Stimulated activated CD8-positive, alpha-beta memory T cell treated with anti-CD3 and anti-CD28 coated beads, Interleukin-15, amount 100 ng/mL, for 48 hours (primary cell): ENCODE results near the gene ZNF808.
"Not testable (repeated sequence)": the region's sequence is repeated elsewhere in the genome, so short reads cannot be mapped to it uniquely, and the experiment has no call there.

Source experiments
- DNase-seq, 2 donors: peaks; one replicate each; pipeline ENCODE4 v3.0.0-alpha.2; 2020; ENCODE audit warnings: low read depth in 2 of 2

The ZNF808 gene

DNA sequence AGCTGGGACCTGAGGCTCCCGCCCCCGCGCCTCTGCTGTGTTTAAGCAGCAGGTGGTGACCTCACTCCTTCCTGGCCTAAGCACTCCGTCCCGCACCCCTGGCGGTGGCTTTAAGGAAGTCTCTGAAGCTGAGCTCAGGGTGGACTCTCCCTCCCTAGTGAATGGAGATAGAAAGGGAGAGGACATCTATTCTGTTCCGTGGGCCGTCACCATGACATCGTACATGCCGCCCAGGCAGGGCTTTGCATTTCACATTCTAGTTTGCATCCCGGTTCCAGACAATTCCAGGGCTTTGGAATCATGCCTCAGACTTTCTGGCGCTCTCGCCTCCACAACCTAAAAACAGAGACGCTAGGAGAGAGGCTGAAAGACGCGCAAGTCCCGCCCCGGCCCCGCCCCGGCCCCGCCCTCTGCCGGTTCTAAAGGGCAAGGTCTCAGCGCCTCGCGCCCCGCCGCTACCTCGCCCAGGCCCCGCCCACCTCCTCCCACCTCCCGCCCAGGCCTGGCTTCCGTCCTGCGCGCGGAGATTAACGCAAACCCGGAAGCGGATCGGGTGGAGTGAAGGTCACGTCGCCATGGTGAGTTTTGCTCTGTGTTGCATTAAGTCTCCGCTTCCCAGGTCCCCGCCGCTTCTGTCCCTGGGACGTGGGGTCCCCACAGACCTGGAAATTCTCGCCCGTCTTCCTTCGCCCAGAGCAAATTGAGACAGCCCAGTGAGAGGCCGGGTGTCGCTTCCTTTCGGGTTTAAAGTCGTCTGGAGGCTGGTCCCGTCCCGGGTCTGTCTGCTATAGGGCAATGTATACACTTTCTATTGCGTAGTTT lies at the start of gene ZNF808:
ZNF808 (plus strand) TSS at position 535 of the 822 bp plus-strand sequence. CDS start 15,617 bp downstream, outside the sequence.
- DNase-seq = peak; percentile 93 to 94

DNA sequence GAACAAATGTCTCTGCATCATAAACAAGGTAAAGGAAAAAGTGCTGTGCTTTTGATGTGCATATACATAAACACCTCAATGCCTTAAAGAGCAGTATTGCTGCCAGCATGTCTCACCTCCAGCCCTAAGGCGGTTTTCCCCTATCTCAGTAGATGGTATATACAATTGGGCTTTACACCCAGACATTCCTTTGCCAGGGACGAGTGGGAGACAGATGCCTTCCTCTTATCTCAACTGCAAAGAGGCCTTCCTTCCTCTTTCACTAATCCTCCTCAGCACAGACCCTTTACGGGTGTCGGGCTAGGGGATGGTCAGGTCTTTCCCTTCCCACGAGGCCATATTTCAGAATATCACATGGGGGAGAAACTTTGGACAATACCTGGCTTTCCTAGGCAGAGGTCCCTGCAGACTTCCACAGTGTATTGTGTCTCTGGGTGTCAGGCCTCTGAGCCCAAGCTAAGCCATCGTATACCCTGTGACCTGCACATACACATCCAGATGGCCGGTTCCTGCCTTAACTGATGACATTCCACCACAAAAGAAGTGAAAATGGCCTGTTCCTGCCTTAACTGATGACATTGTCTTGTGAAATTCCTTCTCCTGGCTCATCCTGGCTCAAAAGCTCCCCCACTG lies 43.2 kb upstream of the ZNF808 start:
- not testable (repeated sequence) for DNase-seq

DNA sequence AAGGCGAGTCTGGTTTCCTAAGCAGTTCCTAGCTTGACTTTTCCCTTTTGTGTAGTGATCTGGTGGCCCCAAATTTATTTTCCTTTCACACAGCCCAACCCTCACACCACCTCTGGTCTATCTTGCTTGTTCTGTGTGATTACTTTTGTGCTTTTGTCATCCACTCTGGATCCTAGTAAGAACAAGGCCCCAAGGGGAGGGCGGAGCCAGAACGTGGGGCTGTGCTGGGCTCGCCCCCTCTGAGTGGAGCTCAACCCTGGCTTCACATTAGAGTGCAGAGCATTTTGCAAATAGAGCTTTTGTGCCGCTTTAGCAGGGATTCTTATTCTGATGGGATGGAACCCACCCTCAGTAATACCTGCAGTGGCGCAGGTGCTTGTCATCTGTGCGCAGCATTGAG lies 42.4 kb upstream of the ZNF808 start:
- not testable (repeated sequence) for DNase-seq

DNA sequence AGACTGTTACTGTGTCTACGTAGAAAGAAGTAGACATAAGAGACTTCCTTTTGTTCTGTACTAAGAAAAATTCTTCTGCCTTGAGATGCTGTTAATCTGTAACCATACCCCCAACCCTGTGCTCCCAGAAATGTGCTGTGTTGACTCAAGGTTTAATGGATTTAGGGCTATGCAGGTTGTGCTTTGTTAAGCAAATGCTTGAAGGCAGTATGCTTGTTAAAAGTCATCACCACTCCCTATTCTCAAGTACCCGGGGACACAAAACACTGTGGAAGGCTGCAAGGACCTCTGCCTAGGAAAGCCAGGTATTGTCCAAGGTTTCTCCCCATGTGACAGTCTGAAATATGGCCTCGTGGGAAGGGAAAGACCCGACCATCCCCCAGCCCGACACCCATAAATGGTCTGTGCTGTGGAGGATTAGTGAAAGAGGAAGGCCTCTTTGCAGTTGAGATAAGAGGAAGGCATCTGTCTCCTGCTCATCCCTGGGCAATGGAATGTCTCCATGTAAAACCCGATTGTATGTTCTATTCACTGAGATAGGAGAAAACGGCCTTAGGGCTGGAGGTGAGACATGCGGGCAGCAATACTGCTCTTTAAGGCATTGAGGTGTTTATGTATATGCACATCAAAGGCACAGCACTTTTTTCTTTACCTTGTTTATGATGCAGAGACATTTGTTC lies 41.8 kb upstream of the ZNF808 start:
- DNase-seq = not testable (repeated sequence)

DNA sequence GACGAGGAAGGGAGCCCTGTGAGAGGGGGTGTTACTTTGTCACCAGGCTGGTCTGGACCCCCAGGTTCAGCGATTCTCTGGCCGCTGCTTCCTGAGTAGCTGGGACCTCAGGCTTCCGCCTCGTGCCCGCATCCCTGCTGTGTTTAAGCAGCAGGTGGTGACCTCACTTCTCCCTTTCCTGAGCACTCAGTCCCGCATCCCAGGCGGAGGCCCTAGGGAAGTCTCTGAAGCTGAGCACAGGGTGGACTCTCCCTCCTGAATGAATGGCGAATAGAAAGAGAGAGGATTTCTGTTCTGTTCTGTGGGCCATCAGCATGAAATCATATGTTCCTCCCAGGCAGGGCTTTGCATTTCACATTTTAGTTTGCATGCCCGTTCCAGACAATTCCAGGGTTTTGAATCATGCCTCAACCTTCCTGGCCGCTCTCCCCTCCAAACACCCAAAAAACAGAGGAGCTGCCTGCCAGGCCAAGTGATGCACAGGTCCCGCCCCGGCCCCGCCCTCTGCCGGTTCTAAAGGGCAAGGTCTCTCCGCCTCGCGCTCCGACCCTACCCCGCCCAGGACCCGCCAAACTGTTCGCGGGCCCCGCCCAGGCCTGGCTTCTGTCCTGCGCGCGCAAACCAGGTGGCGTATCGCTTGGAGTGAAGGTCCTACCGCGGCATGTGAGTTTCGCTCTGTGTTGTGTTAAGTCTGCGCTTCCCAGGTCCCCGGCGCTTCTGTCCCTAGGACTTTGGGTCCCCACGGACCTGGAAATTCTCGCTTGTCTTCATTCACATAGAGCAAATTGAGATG lies 35.1 kb upstream of the ZNF808 start:
- DNase-seq = no peak

DNA sequence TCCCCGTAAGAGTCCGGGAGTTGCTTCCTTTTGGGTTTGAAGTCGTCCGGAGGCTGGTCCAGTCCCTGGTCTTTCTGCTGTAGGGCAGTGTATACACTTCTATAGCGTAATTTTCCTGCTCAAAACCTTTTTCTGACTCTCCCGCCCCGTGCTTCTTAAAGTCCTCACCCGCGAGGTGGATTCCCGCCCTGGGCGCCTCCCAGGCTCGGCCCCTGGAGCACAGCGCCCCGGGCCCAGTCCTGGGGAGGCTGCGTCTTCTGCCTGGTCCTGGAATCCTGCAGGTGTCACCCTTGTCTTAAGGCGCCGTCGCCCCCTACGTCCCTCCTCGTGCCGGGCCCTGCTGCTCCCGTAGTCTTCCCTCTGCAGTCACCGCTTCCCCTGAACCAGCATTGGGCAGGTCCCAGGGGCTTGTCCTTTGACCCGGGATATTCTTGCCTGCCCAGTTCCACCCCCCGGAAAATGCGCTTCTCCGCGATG lies 34.4 kb upstream of the ZNF808 start:
- no peak for DNase-seq

DNA sequence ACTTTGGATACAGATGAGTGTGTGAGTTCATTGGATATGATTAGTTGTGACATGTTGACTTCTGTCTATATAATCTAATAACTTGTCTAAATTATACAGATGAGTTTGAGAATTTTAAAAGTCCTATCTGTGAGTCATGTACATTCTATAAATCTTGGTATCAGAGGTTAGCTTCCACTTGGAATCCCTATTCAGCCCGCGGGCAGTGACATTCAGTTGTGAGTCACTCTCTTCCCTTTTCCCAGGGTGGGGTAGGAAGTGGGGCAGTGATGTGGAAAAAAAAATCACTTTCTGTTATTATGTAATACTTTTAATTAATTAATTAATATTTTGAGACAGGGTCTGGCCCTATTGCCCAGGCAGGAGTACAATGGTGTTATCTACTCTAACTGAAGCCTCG lies 33.0 kb upstream of the ZNF808 start:
- no peak for DNase-seq

DNA sequence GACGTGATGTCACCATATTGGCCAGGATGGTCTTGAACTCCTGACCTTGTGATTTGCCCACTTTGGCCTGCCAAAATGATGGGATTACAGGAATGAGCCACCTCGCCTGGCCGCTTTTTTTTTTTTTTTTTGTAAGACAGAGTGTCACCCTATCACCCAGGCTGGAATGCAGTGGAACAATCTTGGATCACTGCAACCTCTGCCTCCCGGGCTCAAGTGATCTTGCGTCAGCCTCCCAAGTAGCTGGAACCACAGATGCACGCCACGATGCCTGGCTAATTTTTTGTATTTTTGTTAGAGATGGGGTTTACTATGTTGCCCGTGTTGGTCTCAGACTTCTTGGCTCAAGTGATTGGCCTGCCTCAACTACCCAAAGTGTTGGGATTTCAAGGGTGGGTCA lies 28.9 kb upstream of the ZNF808 start:
- DNase-seq = no peak

DNA sequence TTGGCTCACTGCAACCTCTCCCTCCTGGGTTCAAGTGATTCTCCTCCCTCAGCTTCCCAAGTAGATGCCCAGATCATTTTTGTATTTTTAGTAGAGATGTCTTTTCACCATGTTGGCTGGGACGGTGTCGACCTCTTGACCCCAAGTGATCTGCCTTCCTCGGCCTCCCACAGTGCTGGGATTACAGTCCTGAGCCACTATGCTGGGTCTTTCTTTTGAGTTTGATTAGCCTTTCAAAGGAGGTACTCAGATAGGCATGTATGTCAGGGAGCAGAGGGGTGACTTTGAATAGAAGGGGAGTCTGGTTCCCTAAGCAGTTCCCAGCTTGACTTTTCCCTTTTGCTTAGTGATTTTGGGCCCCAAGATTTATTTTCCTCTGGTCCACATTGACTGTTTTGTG lies 27.0 kb upstream of the ZNF808 start:
- not testable (repeated sequence) for DNase-seq

DNA sequence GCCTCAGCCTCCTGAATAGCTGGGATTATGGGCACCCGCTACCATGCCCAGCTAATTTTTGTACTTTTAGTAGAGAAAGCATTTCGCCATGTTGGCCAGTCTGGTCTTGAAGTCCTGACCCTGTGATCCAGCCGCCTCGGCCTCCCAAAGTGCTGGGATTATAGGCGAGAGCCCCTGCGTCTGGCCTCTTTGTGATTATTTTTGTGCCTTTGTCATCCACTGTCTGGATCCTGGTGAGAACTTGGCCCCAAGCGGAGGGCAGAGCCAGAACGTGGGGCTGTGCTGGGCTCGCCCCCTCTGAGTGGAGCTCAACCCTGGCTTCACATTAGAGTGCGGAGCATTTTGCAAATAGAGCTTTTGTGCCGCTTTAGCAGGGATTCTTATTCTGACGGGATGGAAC lies 26.5 kb upstream of the ZNF808 start:
- DNase-seq = not testable (repeated sequence)

DNA sequence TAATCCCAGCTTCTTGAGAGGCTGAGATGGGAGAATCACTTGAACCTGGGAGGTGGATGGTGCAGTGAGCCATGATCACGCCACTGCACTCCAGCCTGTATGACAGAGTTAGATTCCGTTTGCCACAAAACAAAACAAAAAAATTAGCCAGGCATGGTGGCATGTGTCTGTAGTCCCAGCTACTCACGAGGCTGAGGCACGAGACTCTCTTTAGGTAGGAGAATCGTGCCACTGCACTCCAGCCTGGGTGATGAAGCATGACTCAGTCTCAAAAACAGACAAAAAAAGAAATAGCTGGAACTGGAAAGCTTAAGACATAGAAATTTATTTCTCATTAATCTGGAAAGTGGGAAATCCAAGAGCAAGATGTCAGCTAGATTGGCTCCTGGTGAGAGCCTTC lies 20.2 kb upstream of the ZNF808 start:
- DNase-seq = no peak

DNA sequence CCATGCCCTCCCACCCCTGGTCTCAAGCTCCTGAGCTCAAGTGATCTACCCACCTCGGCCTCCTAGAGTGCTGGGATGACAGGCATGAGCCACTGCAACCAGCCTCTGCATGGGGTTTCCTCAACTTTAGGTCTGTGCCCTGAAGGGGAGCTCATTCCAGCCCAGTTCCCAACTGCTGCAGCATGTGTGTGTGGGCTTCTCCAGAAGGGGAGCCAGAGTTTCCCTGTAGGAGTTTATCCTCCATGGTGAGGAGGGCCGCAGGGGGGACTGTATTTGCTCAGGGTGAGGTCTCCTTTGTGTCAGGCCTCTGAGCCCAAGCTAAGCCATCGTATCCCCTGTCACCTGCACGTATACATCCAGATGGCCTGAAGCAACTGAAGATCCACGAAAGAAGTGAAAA lies 11.3 kb upstream of the ZNF808 start:
- no peak for DNase-seq

DNA sequence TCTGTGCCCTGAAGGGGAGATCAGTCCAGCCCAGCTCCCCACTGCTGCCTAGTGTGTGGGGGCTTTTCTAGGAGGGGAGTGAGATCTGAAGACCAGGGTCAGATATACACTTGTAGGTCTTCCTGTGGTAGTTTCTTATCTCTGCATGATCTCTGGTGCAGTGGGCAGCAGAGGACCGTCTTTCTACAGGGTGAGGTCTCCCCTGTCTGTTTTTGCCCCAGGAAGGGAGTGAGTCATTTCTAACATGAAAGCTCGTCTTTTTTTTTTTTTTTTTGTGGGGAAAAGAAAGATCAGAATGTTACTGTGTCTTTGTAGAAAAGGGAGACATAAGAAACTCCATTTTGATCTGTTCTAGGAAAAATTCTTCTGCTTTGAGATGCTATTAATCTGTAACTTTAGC lies 8.8 kb upstream of the ZNF808 start:
- no peak for DNase-seq

DNA sequence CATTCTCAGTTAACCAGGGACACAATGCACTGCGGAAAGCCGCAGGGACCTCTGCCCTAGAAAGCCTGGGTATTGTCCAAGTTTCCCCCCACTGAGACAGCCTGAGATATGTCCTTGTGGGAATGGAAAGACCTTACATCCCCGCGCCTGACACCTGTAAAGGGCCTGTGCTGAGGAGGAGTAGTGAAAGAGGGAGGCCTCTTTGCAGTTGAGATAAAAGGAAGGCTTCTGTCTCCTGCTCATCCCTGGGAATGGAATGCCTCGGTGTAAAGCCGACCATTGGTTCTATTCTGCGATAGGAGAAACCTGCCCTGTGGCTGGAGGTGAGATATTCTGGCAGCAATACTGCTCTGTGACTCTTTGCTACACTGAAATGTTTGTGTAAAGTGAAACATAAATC lies 8.3 kb upstream of the ZNF808 start:
- DNase-seq = not testable (repeated sequence)

DNA sequence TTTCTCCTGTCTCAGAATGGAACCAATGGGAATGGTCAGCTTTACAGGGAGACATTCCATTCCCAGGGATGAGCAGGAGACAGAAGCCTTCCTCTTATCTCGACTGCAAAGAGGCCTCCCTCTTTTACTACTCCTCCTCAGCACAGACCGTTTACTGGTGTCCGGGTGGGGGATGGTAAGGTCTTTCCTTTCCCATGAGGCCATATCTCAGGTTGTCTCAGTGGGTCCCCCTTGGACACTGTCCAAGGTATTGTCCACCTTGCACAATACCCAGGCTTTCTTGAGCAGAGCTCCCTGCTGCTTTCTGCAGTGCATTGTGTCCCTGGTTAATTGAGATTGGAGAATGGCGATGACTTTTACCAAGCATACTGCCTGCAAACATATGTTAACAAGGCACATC lies 7.5 kb upstream of the ZNF808 start:
- no peak for DNase-seq

DNA sequence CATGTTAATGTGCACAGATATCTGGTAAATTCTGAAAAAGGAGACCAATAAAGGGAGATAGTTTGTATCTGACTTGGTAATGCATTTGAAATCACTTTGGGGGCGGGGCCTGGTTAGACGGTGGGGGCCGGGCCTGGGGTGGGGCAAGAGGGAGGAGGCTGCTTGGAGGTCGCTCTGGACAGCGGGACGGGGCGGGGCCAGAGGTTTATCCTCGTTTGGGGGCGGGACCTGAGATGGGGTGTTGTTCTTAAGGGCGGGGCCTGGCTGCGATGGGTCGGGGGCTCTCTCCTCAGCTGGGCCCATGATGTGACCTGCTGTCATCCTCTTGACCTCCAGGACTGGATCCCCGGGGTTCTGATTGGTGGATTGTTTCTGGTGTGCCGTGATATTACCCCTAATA lies 4.9 kb upstream of the ZNF808 start:
- no peak for DNase-seq

DNA sequence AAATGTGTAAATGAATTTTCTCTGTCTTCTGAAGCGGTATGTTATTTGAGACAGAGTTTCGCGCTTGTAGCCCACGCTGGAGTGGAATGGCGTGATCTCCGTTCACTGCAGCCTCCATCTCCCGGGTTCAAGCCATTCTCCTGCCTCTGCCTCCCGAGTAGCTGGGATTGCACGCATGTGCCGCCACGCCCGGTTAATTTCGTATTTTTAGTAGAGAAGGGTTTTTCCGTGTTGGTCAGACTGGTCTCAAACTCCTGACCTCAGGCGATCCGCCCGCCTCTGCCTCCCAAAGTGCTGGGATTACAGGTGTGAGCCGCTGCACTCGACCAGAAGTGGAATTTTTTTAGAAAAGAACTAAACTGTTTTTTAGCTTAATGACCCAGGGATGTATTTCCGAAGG lies 3.4 kb upstream of the ZNF808 start:
- DNase-seq = no peak

DNA sequence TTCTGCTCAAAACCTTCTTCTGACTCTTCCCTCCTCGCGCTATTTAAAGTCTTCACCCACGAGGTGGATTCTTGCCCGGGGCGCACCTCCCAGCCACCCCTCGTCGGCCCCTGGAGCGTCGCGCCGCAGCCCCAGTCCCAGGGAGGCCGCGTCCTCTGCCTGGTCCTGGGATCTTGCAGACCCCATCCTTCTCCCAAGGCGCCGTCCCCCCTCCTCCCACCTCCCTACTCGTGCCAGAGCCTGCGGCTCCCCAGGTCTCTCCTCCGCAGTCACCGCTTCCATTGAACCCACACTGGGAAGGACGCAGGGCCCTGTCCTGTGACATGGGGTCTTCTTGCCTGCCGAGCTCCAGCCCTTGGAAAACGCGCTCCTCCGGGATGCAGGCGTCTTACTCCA lies 486 bp downstream of the ZNF808 start:
- DNase-seq = no peak

DNA sequence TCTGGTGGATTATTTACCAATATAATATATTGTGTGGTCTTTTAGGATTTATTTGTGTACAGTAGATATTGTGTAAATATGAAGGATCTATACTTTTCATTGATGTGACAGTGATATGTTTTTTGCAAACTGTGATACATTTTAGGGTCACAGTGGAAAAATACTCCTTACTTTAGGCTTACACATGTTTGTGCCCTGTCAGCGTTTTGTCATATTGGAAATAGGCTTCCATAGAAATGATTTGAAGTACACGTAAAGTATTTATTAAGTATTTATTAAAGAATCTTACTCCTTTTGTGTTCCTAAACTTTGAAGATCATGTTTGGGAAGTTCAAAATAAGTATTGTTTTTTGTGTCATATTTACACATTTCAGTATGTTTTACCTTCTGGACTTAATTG lies 5.0 kb downstream of the ZNF808 start:
- DNase-seq = no peak

DNA sequence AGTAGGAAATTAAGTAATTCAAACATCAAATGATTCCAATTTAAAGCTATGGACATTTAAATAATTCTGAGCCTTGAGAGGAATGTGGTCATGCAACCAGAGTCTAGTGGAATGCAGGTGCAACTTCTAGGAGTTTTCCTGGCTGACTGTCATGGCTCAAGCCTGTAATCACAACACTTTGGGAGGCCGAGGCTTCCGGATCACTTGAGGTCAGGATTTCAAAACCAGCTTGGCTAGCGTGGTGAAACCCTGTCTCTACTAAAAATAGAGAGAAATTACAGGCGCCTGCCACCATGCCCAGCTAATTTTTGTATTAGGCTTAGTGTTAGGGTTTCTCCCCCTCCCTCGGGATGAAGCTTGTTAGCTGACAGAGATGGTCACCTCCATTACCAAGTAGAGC lies 6.4 kb downstream of the ZNF808 start:
- no peak for DNase-seq

DNA sequence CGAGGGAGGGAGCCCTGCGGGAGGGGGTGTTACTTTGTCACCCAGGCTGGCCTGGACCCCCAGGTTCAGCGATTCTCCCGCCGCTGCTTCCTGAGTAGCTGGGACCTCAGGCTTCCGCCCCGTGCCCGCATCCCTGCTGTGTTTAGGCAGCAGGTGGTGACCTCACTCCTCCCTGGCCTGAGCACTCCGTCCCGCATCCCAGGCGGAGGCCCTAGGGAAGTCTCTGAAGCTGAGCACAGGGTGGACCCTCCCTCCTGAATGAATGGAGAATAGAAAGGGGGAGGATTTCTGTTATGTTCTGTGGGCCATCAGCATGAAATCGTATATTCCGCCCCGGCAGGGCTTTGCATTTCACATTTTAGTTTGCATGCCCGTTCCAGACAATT lies 7.9 kb downstream of the ZNF808 start:
- DNase-seq = peak in 1 of 2 donors; percentile 2
